A673 (cell line): Measurements from ENCODE around the gene SULT1B1. TPM values are rescaled to one million over a fixed set of nuclear protein-coding genes. Genes with fewer than 3 reads are reported as not detected.

ENCODE experiments used
- Bru-seq: library from RNA; stranded (reverse); fragments of 400-500 nt; gene quantifications from one replicate; lab custom pipeline; 2021; lab: Mats Ljungman, UMichigan
- BruChase-seq, 2 experiments: library from RNA; stranded (reverse); fragments of 400-500 nt; gene quantifications; one replicate each; lab custom pipeline; 2021; lab: Mats Ljungman, UMichigan
- BruUV-seq: library from RNA; stranded (reverse); fragments of 400-500 nt; replicated peaks from 2 replicates; lab custom pipeline; 2021; lab: Mats Ljungman, UMichigan
- CTCF ChIA-PET: fragments of 300-600 bp; sonication (Branson Sonifier 250); formaldehyde crosslinking; loops from one replicate; lab custom pipeline; 2022; ENCODE audit warnings: antibody characterized with exemption; lab: Charles Lee
- POLR2A ChIA-PET: fragments of 300-600 bp; sonication (Branson Sonifier 250); formaldehyde crosslinking; loops from one replicate; lab custom pipeline; 2022; ENCODE audit warnings: antibody characterized with exemption; ENCODE audit not compliant: low non-redundant PET; lab: Charles Lee
- DNase-seq: peaks from one replicate; pipeline ENCODE4 v3.0.0-alpha.2; 2015; ENCODE audit warnings: low spot score
- H3K27ac ChIP-seq: fragments of 200-600 bp; sonication (generic); 2 replicates; pipeline ENCODE4 v1.5.1; 2016; ENCODE audit warnings: mixed run types, low read depth, mild to moderate bottlenecking, mixed read lengths, antibody characterized with exemption, low read length; ENCODE audit not compliant: poor library complexity, severe bottlenecking
- H3K27me3 ChIP-seq: fragments of 200-600 bp; sonication (generic); replicated peaks from 2 replicates; pipeline ENCODE4 v1.6.1; 2017; ENCODE audit warnings: mixed run types, low read depth, mild to moderate bottlenecking, mixed read lengths, antibody characterized with exemption, low read length; ENCODE audit not compliant: insufficient read depth, poor library complexity
- H3K36me3 ChIP-seq: fragments of 200-600 bp; sonication (generic); 2 replicates; pipeline ENCODE4 v1.6.1; 2016; ENCODE audit warnings: mixed run types, mild to moderate bottlenecking, mixed read lengths, antibody characterized with exemption, low read length; ENCODE audit not compliant: insufficient read depth, poor library complexity, severe bottlenecking
- H3K4me1 ChIP-seq: fragments of 200-600 bp; sonication (generic); 2 replicates; pipeline ENCODE4 v1.6.1; 2017; ENCODE audit warnings: mixed run types, mild to moderate bottlenecking, mixed read lengths, antibody characterized with exemption, low read length; ENCODE audit not compliant: insufficient read depth, poor library complexity, severe bottlenecking
- H3K4me3 ChIP-seq: fragments of 200-600 bp; sonication (generic); 2 replicates; pipeline ENCODE4 v1.5.1; 2016; ENCODE audit warnings: low read depth, mixed run types, mild to moderate bottlenecking, mixed read lengths, low read length; ENCODE audit not compliant: poor library complexity, severe bottlenecking
- H3K9me3 ChIP-seq: fragments of 200-600 bp; sonication (generic); 2 replicates; pipeline ENCODE4 v1.6.1; 2016; ENCODE audit warnings: mixed run types, low read depth, mild to moderate bottlenecking, mixed read lengths, antibody characterized with exemption, low read length; ENCODE audit not compliant: poor library complexity, severe bottlenecking
- CTCF ChIP-seq: fragments of 300-800, 200-600 bp; sonication (generic); conservative IDR thresholded peaks from 2 replicates; pipeline ENCODE4 v1.5.1; 2017; ENCODE audit warnings: low read depth, mild to moderate bottlenecking, antibody characterized with exemption, low read length, moderate library complexity, mixed read lengths
- EZH2 ChIP-seq: fragments of 200-600 bp; sonication (generic); IDR thresholded peaks from 2 replicates; pipeline ENCODE4 v1.6.1; 2017; ENCODE audit warnings: borderline replicate concordance, low read depth, mild to moderate bottlenecking, mixed read lengths, antibody characterized with exemption, low read length; ENCODE audit not compliant: poor library complexity, severe bottlenecking
- intact Hi-C: fragments of 100-400 bp; cut with micrococcal nuclease; formaldehyde crosslinking; loops from one replicate; pipeline ENCODE4 v1.10.0; 2022; ENCODE audit not compliant: unreplicated experiment
- long read RNA-seq: library from polyadenylated mRNA; stranded (forward); transcript quantifications from one replicate; pipeline ENCODE4 v2.0.0, GENCODE V29; 2022
- total RNA-seq: library from RNA; stranded (reverse); gene quantifications from 2 replicates; pipeline ENCODE4 v1.2.3, GENCODE V29; 2021

SULT1B1 gene
- total RNA-seq (1.8 and 2.1 TPM in 2 replicates), Bru-seq, nascent RNA (percentile 42 among the genes with signal in this experiment), BruChase-seq, experiment 1, labeled RNA remaining after a 2-hour chase (percentile 43 among the genes with signal in this experiment), BruChase-seq, experiment 2, labeled RNA remaining after a 6-hour chase (percentile 48 among the genes with signal in this experiment)
- long read RNA-seq, partial matches to known transcripts = 1 of 1 reads
- long read RNA-seq, other reads (novel, unspliced or antisense) = 0 of 1 reads

- BruUV-seq = no TSS peak
- Histone ChIP-seq H3K27me3 (no peaks in the 10 kb centered on the region), H3K4me1 (peaks cover 39% of the 10 kb centered on the region), H3K4me3 (no peak within 1 kb of the TSS), H3K36me3 (no peaks in the 10 kb centered on the region), H3K9me3 (no peaks in the 10 kb centered on the region), H3K27ac (peak within 1 kb of the TSS; percentile 61)
- TF ChIP-seq CTCF = no peak
- no peak for TF ChIP-seq EZH2
- CTCF ChIA-PET = no interaction called here
- DNase-seq = peak; percentile 14
- intact Hi-C loops = no loop called here
- POLR2A ChIA-PET = no interaction called here
Measured at GRCh38 chr4:69760455-69760854, at the start of gene SULT1B1. Gene SULT1B1, minus strand, starts transcription at chr4:69760620. Its CDS starts 5,403 bp downstream, at chr4:69755217.

GRCh38 chr4:69800599-69800998 lies 40.2 kb upstream of the SULT1B1 start:
- no TSS peak for BruUV-seq
- Histone ChIP-seq H3K36me3 (no peaks in the 10 kb centered on the region), H3K27me3 (no peaks in the 10 kb centered on the region), H3K4me1 (peaks cover 4% of the 10 kb centered on the region), H3K27ac (no peak overlapping the region), H3K9me3 (no peaks in the 10 kb centered on the region), H3K4me3 (no peak overlapping the region)
- no peak for TF ChIP-seq CTCF
- no peak for TF ChIP-seq EZH2
- intact Hi-C loops = no loop called here
- CTCF ChIA-PET = no interaction called here
- peak; percentile 36 for DNase-seq
- POLR2A ChIA-PET = no interaction called here

GRCh38 chr4:69799337-69799736 lies 38.9 kb upstream of the SULT1B1 start:
- BruUV-seq = no TSS peak
- Histone ChIP-seq H3K27me3 (no peaks in the 10 kb centered on the region), H3K4me1 (peaks cover 4% of the 10 kb centered on the region), H3K9me3 (no peaks in the 10 kb centered on the region), H3K4me3 (no peak overlapping the region), H3K27ac (no peak overlapping the region), H3K36me3 (no peaks in the 10 kb centered on the region)
- ChIA-PET POLR2A (no interaction called here), CTCF (no interaction called here)
- intact Hi-C loops = no loop called here
- no peak for DNase-seq
- no peak for TF ChIP-seq CTCF
- no peak for TF ChIP-seq EZH2
